Measurements from ENCODE around the gene ADK. TPM values are rescaled to one million over a fixed set of nuclear protein-coding genes. Genes with fewer than 3 reads are reported as not detected.

The ADK gene
- polyA plus RNA-seq, 1 experiment: 41.9 TPM

DNA sequence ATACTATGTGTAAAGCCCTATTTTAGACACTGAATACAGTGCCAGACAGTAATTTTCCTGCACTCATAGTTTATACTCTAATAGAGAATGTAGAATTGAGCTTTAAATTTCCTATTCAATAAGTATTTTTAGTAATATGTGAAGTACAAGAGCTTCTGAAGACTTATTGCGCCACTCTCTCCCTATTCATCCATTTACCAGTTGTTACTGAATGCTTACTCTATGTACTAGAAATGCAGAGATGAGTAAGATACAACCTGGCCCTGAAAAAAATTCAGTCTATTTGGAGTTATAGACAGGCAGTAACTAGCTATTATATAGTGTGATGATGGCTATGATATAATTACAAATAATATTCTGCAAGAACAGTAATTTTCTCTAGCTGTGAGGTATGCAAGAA lies 98.8 kb downstream of the ADK start:
- ChIA-PET CTCF (interaction anchor here (1.5 kb wide), 1 partner anchor 986 kb away, joined by 3 read pairs; the partner anchor contains the start of gene COMTD1), POLR2A (no interaction called here)
- no peak overlapping the region for H3K27ac ChIP-seq (ENCODE audit: low read depth, low read length)
- DNase-seq (ENCODE audit: low read depth, low spot score): no peak
- H3K27me3 ChIP-seq (ENCODE audit: control insufficient read depth, insufficient read depth, low read length): no peaks in the 10 kb centered on the region
- no peak for TF ChIP-seq CTCF (IDR thresholded peaks at IDR 0.05; ENCODE audit: low read depth, low read length)
- no peaks in the 10 kb centered on the region for H3K9me3 ChIP-seq (ENCODE audit: control insufficient read depth, insufficient read depth, low read length)
- no peak overlapping the region for H3K4me3 ChIP-seq (ENCODE audit: low read depth, low read length)

DNA sequence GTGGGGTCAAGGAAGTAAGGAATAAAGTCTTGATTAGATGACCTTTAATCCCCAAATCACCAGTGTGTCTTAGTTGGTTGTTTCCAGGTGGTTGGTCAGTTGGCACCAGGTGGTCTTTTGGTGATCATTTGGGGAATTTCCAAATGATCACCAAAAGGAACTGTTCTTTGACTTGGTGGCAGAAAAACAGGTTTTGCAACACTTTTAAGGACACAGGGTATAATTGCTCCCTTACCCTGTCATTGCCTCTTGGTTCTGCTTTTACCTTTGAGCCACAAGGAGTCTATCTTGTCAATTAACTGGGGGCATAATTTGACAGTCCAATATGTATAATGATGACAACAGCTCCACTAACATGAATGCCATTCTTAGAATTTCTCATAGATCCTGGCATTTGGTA lies 104.2 kb downstream of the ADK start:
- ChIA-PET POLR2A (no interaction called here), CTCF (interaction anchor here (0.9 to 1.1 kb wide), 2 partner anchors 11 to 369 kb away, joined by 3 to 4 read pairs; no protein-coding TSS in a partner anchor)
- Histone ChIP-seq H3K27me3 (ENCODE audit: control insufficient read depth, insufficient read depth, low read length) (no peaks in the 10 kb centered on the region), H3K4me3 (ENCODE audit: low read depth, low read length) (no peak overlapping the region), H3K9me3 (ENCODE audit: control insufficient read depth, insufficient read depth, low read length) (no peaks in the 10 kb centered on the region), H3K27ac (ENCODE audit: low read depth, low read length) (no peak overlapping the region)
- no peak for TF ChIP-seq CTCF (IDR thresholded peaks at IDR 0.05; ENCODE audit: low read depth, low read length)
- DNase-seq (ENCODE audit: low read depth, low spot score): no peak

- H3K27ac ChIP-seq (ENCODE audit: low read depth, low read length): no peak overlapping the region
- H3K9me3 ChIP-seq (ENCODE audit: control insufficient read depth, insufficient read depth, low read length): no peaks in the 10 kb centered on the region
- no peak overlapping the region for H3K4me3 ChIP-seq (ENCODE audit: low read depth, low read length)
- no peak for TF ChIP-seq CTCF (IDR thresholded peaks at IDR 0.05; ENCODE audit: low read depth, low read length)
- H3K27me3 ChIP-seq (ENCODE audit: control insufficient read depth, insufficient read depth, low read length): no peaks in the 10 kb centered on the region
- ChIA-PET CTCF (interaction anchor here (0.6 to 1.1 kb wide), 3 partner anchors 12 to 411 kb away, joined by 3 to 4 read pairs (median 4); no protein-coding TSS in a partner anchor), POLR2A (no interaction called here)
- no peak for DNase-seq (ENCODE audit: low read depth, low spot score)
These were observed 104.9 kb downstream of the ADK start for GRCh38 chr10:74255888-74256357.

DNA sequence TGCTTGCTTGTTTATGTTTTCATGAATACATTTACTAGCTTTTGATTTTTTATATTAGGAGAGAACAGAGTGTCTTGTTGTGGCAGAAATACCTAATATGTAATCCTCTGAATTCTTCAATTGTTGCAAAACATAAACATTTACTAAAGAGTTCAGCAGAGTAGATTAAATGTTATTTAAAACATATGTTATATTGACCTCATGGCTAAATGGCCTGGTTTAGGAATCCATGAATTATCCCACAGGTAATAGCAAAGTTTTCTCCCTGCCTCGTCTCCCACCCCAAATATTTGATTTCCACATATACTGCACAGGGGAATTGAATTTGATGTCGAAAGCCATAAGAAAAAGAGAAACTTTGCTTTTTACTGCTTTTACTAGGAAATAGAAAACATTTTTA lies 111.8 kb downstream of the ADK start:
- DNase-seq (ENCODE audit: low read depth, low spot score): no peak
- no peaks in the 10 kb centered on the region for H3K9me3 ChIP-seq (ENCODE audit: control insufficient read depth, insufficient read depth, low read length)
- no peaks in the 10 kb centered on the region for H3K27me3 ChIP-seq (ENCODE audit: control insufficient read depth, insufficient read depth, low read length)
- POLR2A ChIA-PET: no interaction called here
- TF ChIP-seq CTCF (IDR thresholded peaks at IDR 0.05; ENCODE audit: low read depth, low read length): no peak
- H3K4me3 ChIP-seq (ENCODE audit: low read depth, low read length): no peak overlapping the region
- CTCF ChIA-PET: no interaction called here
- no peak overlapping the region for H3K27ac ChIP-seq (ENCODE audit: low read depth, low read length)

GRCh38 chr10:74263996-74264395 lies 113.0 kb downstream of the ADK start:
- no peaks in the 10 kb centered on the region for H3K27me3 ChIP-seq (ENCODE audit: control insufficient read depth, insufficient read depth, low read length)
- POLR2A ChIA-PET: no interaction called here
- H3K9me3 ChIP-seq (ENCODE audit: control insufficient read depth, insufficient read depth, low read length): no peaks in the 10 kb centered on the region
- TF ChIP-seq CTCF (IDR thresholded peaks at IDR 0.05; ENCODE audit: low read depth, low read length): no peak
- no peak overlapping the region for H3K4me3 ChIP-seq (ENCODE audit: low read depth, low read length)
- no peak for DNase-seq (ENCODE audit: low read depth, low spot score)
- CTCF ChIA-PET: no interaction called here
- no peak overlapping the region for H3K27ac ChIP-seq (ENCODE audit: low read depth, low read length)

All from AG04450 (cell line).